ENCODE results near the gene CNKSR1.

GRCh38 chr1:26130695-26131094, 46.6 kb upstream of the CNKSR1 start:
- TF ChIP-seq POLR2A (IDR thresholded peaks at IDR 0.05) (no peak), CTCF (IDR thresholded peaks at IDR 0.05) (no peak)

Measured in uterus (tissue), 2 donors.